H9 (cell line): ENCODE measurements around the gene COL4A6. TPM values are rescaled to one million over a fixed set of nuclear protein-coding genes. Genes with fewer than 3 reads are reported as not detected.

ENCODE experiments used
- DNase-seq: peaks from one replicate; pipeline ENCODE4 v3.0.0-alpha.2; 2017
- H2AFZ ChIP-seq: one replicate; pipeline ENCODE4 v1.6.1; 2013; ENCODE audit warnings: mild to moderate bottlenecking, low read length, control low read depth, moderate library complexity
- H2AK5ac ChIP-seq: 2 replicates; pipeline ENCODE4 v1.6.1; 2013; ENCODE audit warnings: low read length, control low read depth, mixed read lengths; ENCODE audit not compliant: insufficient read length
- H2BK120ac ChIP-seq: one replicate; pipeline ENCODE4 v1.6.1; 2013; ENCODE audit warnings: low read depth, mild to moderate bottlenecking, low read length, control low read depth, inconsistent platforms; ENCODE audit not compliant: poor library complexity, severe bottlenecking
- H2BK12ac ChIP-seq: 2 replicates; pipeline ENCODE4 v1.6.1; 2013; ENCODE audit warnings: low read length, control low read depth, mixed read lengths, low read depth; ENCODE audit not compliant: insufficient read length
- H2BK15ac ChIP-seq: 2 replicates; pipeline ENCODE4 v1.6.1; 2013; ENCODE audit warnings: low read depth, low read length, control low read depth
- H2BK20ac ChIP-seq: one replicate; pipeline ENCODE4 v1.6.1; 2013; ENCODE audit warnings: low read depth, mild to moderate bottlenecking, low read length, control low read depth, inconsistent platforms; ENCODE audit not compliant: poor library complexity, severe bottlenecking
- H2BK5ac ChIP-seq: 2 replicates; pipeline ENCODE4 v1.6.1; 2013; ENCODE audit warnings: low read length, control low read depth, mixed read lengths; ENCODE audit not compliant: insufficient read length
- H3K14ac ChIP-seq: 2 replicates; pipeline ENCODE4 v1.6.1; 2013; ENCODE audit warnings: low read length, control low read depth; ENCODE audit not compliant: insufficient read depth
- H3K18ac ChIP-seq: 2 replicates; pipeline ENCODE4 v1.6.1; 2013; ENCODE audit warnings: low read depth, mild to moderate bottlenecking, mixed read lengths, low read length, control low read depth; ENCODE audit not compliant: insufficient read length
- H3K23ac ChIP-seq: 2 replicates; pipeline ENCODE4 v1.6.1; 2013; ENCODE audit warnings: low read length, control low read depth, mixed read lengths, low read depth; ENCODE audit not compliant: insufficient read length
- H3K23me2 ChIP-seq: 2 replicates; pipeline ENCODE4 v1.6.1; 2013; ENCODE audit warnings: low read depth, mild to moderate bottlenecking, mixed read lengths, low read length, control low read depth; ENCODE audit not compliant: insufficient read length, poor library complexity, severe bottlenecking
- H3K27ac ChIP-seq: 2 replicates; pipeline ENCODE4 v1.5.1; 2013; ENCODE audit warnings: low read length, control low read depth, mixed read lengths, low read depth; ENCODE audit not compliant: insufficient read length
- H3K27me3 ChIP-seq: 2 replicates; pipeline ENCODE4 v1.6.1; 2013; ENCODE audit warnings: low read length, control low read depth, inconsistent platforms; ENCODE audit not compliant: insufficient read depth
- H3K4ac ChIP-seq: 2 replicates; pipeline ENCODE4 v1.6.1; 2013; ENCODE audit warnings: low read depth, mild to moderate bottlenecking, control low read depth, inconsistent platforms, low read length, moderate library complexity
- H3K4me1 ChIP-seq: 2 replicates; pipeline ENCODE4 v1.6.1; 2013; ENCODE audit warnings: low read length, control low read depth, inconsistent platforms; ENCODE audit not compliant: insufficient read depth
- H3K4me2 ChIP-seq: 2 replicates; pipeline ENCODE4 v1.6.1; 2013; ENCODE audit warnings: low read length, control low read depth, mixed read lengths; ENCODE audit not compliant: insufficient read length, insufficient read depth
- H3K56ac ChIP-seq: 2 replicates; pipeline ENCODE4 v1.6.1; 2013; ENCODE audit warnings: low read depth, mild to moderate bottlenecking, mixed read lengths, low read length, control low read depth; ENCODE audit not compliant: insufficient read length
- H3K79me1 ChIP-seq: 2 replicates; pipeline ENCODE4 v1.6.1; 2013; ENCODE audit warnings: low read depth, mild to moderate bottlenecking, moderate library complexity, low read length, control low read depth, inconsistent platforms; ENCODE audit not compliant: insufficient read depth, poor library complexity, severe bottlenecking
- H3K79me2 ChIP-seq: 2 replicates; pipeline ENCODE4 v1.6.1; 2013; ENCODE audit warnings: low read length, control low read depth, inconsistent platforms; ENCODE audit not compliant: insufficient read depth
- H3K9ac ChIP-seq: 2 replicates; pipeline ENCODE4 v1.6.1; 2013; ENCODE audit warnings: low read length, control low read depth, mixed read lengths; ENCODE audit not compliant: insufficient read length; ENCODE audit errors: extremely low read depth
- H3K9me3 ChIP-seq: one replicate; pipeline ENCODE4 v1.6.1; 2013; ENCODE audit warnings: low read depth, low read length, inconsistent platforms; ENCODE audit not compliant: control insufficient read depth
- H3T11ph ChIP-seq: one replicate; pipeline ENCODE4 v1.6.1; 2013; ENCODE audit warnings: mild to moderate bottlenecking, low read length, control low read depth, inconsistent platforms
- H4K20me1 ChIP-seq: one replicate; pipeline ENCODE4 v1.6.1; 2013; ENCODE audit not compliant: control insufficient read depth, insufficient read length, insufficient read depth
- H4K5ac ChIP-seq: 2 replicates; pipeline ENCODE4 v1.6.1; 2013; ENCODE audit warnings: low read depth, mild to moderate bottlenecking, mixed read lengths, low read length, control low read depth; ENCODE audit not compliant: insufficient read length
- H4K8ac ChIP-seq: replicated peaks from 2 replicates; pipeline ENCODE4 v1.6.1; 2013; ENCODE audit warnings: low read length, control low read depth, mixed read lengths, low read depth; ENCODE audit not compliant: insufficient read length
- H4K91ac ChIP-seq: 2 replicates; pipeline ENCODE4 v1.6.1; 2013; ENCODE audit warnings: low read depth, mild to moderate bottlenecking, moderate library complexity, mixed read lengths, low read length, control low read depth; ENCODE audit not compliant: insufficient read length
- H3K27ac Mint-ChIP-seq, 3 experiments: 2 replicates in 2 of 3; 3 replicates in 1 of 3; pipeline ENCODE4 v1.8.0; 2020 to 2021; ENCODE audit warnings: mixed read lengths in 3 of 3, mild to moderate bottlenecking in 1 of 3, moderate library complexity in 1 of 3
- H3K27me3 Mint-ChIP-seq: 2 replicates; pipeline ENCODE4 v1.8.0; 2021; ENCODE audit warnings: low read depth, mild to moderate bottlenecking, moderate library complexity, mixed read lengths
- H3K36me3 Mint-ChIP-seq, 3 experiments: 2 replicates in 2 of 3; 3 replicates in 1 of 3; pipeline ENCODE4 v1.8.0; 2020 to 2021; ENCODE audit warnings: low read depth in 3 of 3, mixed read lengths in 3 of 3; ENCODE audit not compliant: insufficient read depth in 1 of 3
- H3K4me1 Mint-ChIP-seq, 2 experiments: 2 replicates each; pipeline ENCODE4 v1.8.0; 2020; ENCODE audit warnings: mixed read lengths in 2 of 2
- H3K4me3 Mint-ChIP-seq, 2 experiments: 2 replicates in 1 of 2; 3 replicates in 1 of 2; pipeline ENCODE4 v1.8.0; 2020 to 2021; ENCODE audit warnings: mild to moderate bottlenecking in 2 of 2, mixed read lengths in 2 of 2, moderate library complexity in 1 of 2
- H3K9me3 Mint-ChIP-seq, 2 experiments: 2 replicates in 1 of 2; 3 replicates in 1 of 2; pipeline ENCODE4 v1.8.0; 2020; ENCODE audit warnings: mild to moderate bottlenecking in 2 of 2, mixed read lengths in 2 of 2, moderate library complexity in 1 of 2
- CTCF ChIP-seq: fragments of 200-600 bp; sonication (generic); conservative IDR thresholded peaks from 3 replicates; pipeline ENCODE4 v1.8.0; 2021; ENCODE audit warnings: antibody characterized with exemption, mild to moderate bottlenecking
- total RNA-seq: library from RNA; stranded (reverse); gene quantifications from 2 replicates; pipeline ENCODE4 v1.2.1, GENCODE V29; 2021

The COL4A6 gene
- total RNA-seq, 1 experiment from 2014 or later = 16.7 TPM

- H2AFZ ChIP-seq = no peak overlapping the region
- H4K91ac ChIP-seq = no peak overlapping the region
- no peaks in the 10 kb centered on the region for H3K23me2 ChIP-seq
- no peak overlapping the region for H3K27ac ChIP-seq
- no peak overlapping the region for H2AK5ac ChIP-seq
- Mint-ChIP-seq H3K27ac (no peak overlapping the region), H3K27me3 (no peaks in the 10 kb centered on the region; the same call in 1 of the 2 replicates), H3K4me3 (no peak overlapping the region), H3K4me1 (peaks cover 0 to 5% of the 10 kb centered on the region in 2 experiments; a peak in 2 of 4 replicates), H3K9me3 (peaks cover 7 to 10% of the 10 kb centered on the region in 2 experiments; a peak in 4 of 5 replicates), H3K36me3 (peaks cover 7 to 8% (median 7%) of the 10 kb centered on the region in 3 experiments)
- no peak overlapping the region for H3K4ac ChIP-seq
- H3T11ph ChIP-seq = no peak overlapping the region
- no peak overlapping the region for H2BK15ac ChIP-seq
- H4K20me1 ChIP-seq = no peaks in the 10 kb centered on the region
- no peak overlapping the region for H3K9ac ChIP-seq
- no peak overlapping the region for H4K5ac ChIP-seq
- H2BK120ac ChIP-seq = no peak overlapping the region
- H3K23ac ChIP-seq = no peak overlapping the region
- TF ChIP-seq CTCF = no peak
- no peaks in the 10 kb centered on the region for H3K27me3 ChIP-seq
- no peaks in the 10 kb centered on the region for H3K79me1 ChIP-seq
- H3K56ac ChIP-seq = no peak overlapping the region
- no peaks in the 10 kb centered on the region for H3K9me3 ChIP-seq
- no peak overlapping the region for H3K18ac ChIP-seq
- no peaks in the 10 kb centered on the region for H3K4me1 ChIP-seq
- H2BK5ac ChIP-seq = no peak overlapping the region
- no peak overlapping the region for H4K8ac ChIP-seq
- no peak overlapping the region for H2BK20ac ChIP-seq
- H3K79me2 ChIP-seq = no peaks in the 10 kb centered on the region
- H3K14ac ChIP-seq = no peak overlapping the region
- H3K4me2 ChIP-seq = no peak overlapping the region
- no peak for DNase-seq
- no peak overlapping the region for H2BK12ac ChIP-seq
These were observed 176.5 kb downstream of the COL4A6 start for GRCh38 chrX:108261549-108262203.
